ENCODE data around the gene IPO13.

DNA sequence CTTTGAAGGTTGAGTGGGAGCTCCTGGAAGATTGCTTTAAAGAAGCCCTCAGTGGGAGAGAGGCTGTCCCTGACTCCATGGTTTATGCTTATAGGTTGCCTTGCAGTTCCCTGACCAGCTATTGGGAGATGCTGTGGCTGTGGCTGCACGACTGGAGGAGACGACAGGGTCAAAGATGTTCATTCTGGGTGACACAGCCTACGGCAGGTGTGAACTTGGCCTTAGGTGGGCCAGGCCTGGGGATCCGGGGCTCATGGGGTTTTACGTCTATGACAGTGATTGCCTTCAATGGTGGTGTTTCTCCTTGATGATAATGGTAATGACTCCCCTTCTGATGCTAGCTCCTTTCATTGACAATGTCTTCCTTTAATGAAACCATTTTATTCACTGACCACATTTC is 23.8 kb downstream of the IPO13 start:
- TF ChIP-seq CTCF (IDR thresholded peaks at IDR 0.05) = no peak
- TF ChIP-seq POLR2A (IDR thresholded peaks at IDR 0.05) = no peak
